ENCODE measurements around the gene TENM3.
"Not testable (repeated sequence)": the region's sequence is repeated elsewhere in the genome, so short reads cannot be mapped to it uniquely, and the experiment has no call there.

Gene TENM3

GRCh38 chr4:182382941-182383340 is 139.7 kb downstream of the TENM3 start (continued):
- TF ChIP-seq ZBTB10 (tag by site-specific recombination; IDR thresholded peaks at IDR 0.05) (no peak), ZNF513 (tag by site-specific recombination; IDR thresholded peaks at IDR 0.05) (no peak), INSM2 (tag by site-specific recombination; IDR thresholded peaks at IDR 0.05) (no peak)

- no peak for TF ChIP-seq ZNF239 (tag by site-specific recombination; IDR thresholded peaks at IDR 0.05)
- TF ChIP-seq ZNF26 (tag by site-specific recombination; IDR thresholded peaks at IDR 0.05), result no peak
- TF ChIP-seq ZSCAN18 (tag by site-specific recombination; IDR thresholded peaks at IDR 0.05), result no peak
- TF ChIP-seq KLF9 (tag by site-specific recombination; IDR thresholded peaks at IDR 0.05; ENCODE audit: low read depth), result no peak
- no peak for TF ChIP-seq ZBTB44 (tag by site-specific recombination; IDR thresholded peaks at IDR 0.05)
- no peak for TF ChIP-seq ZNF266 (tag by site-specific recombination; IDR thresholded peaks at IDR 0.05; ENCODE audit: low read depth)
- H3K36me3 ChIP-seq (ENCODE audit: control insufficient read depth in 2 of 2, insufficient read depth in 1 of 2, low read length in 2 of 2), result no peaks in the 10 kb centered on the region
- POLR2A ChIA-PET, result no interaction called here
- CTCF ChIA-PET, result no interaction called here
- H3K4me3 ChIP-seq (ENCODE audit: low read depth, low read length), result no peak overlapping the region
- no peaks in the 10 kb centered on the region for H3K9me3 ChIP-seq (ENCODE audit: control insufficient read depth, insufficient read depth, low read depth, low read length)
- H3K4me1 ChIP-seq (ENCODE audit: control insufficient read depth, insufficient read depth, low read length), result no peaks in the 10 kb centered on the region
- no peak overlapping the region for H3K27ac ChIP-seq (ENCODE audit: extremely low read depth, low read depth, low read length)
Measured at GRCh38 chr4:182384631-182385091, 141.5 kb downstream of the TENM3 start.

- TF ChIP-seq ZNF561 (tag by site-specific recombination; IDR thresholded peaks at IDR 0.05; ENCODE audit: borderline replicate concordance), result no peak
- TF ChIP-seq SCRT1 (tag by site-specific recombination; IDR thresholded peaks at IDR 0.05; ENCODE audit: borderline replicate concordance), result no peak
- TF ChIP-seq ZNF23 (tag by site-specific recombination; IDR thresholded peaks at IDR 0.05; ENCODE audit: borderline replicate concordance), result no peak
- no peak for TF ChIP-seq ZNF394 (tag by site-specific recombination; IDR thresholded peaks at IDR 0.05; ENCODE audit: borderline replicate concordance)
- TF ChIP-seq ZNF571 (tag by site-specific recombination; IDR thresholded peaks at IDR 0.05), result no peak
- TF ChIP-seq ZNF157 (tag by site-specific recombination; IDR thresholded peaks at IDR 0.05), result no peak
- no peak for TF ChIP-seq ZNF16 (tag by site-specific recombination; IDR thresholded peaks at IDR 0.05; ENCODE audit: low read depth)
- TF ChIP-seq ZNF341 (tag by site-specific recombination; IDR thresholded peaks at IDR 0.05; ENCODE audit: low read depth), result no peak
- Histone ChIP-seq H3K36me3 (ENCODE audit: control insufficient read depth in 2 of 2, insufficient read depth in 1 of 2, low read length in 2 of 2) (no peaks in the 10 kb centered on the region), H3K4me1 (ENCODE audit: control insufficient read depth, insufficient read depth, low read length) (no peaks in the 10 kb centered on the region), H3K27ac (ENCODE audit: extremely low read depth, low read depth, low read length) (no peak overlapping the region), H3K9me3 (ENCODE audit: control insufficient read depth, insufficient read depth, low read depth, low read length) (no peaks in the 10 kb centered on the region), H3K4me3 (ENCODE audit: low read depth, low read length) (no peak overlapping the region)
- CTCF ChIA-PET, result no interaction called here
- POLR2A ChIA-PET, result no interaction called here
Measured at GRCh38 chr4:182385897-182386296, 142.7 kb downstream of the TENM3 start.

- POLR2A ChIA-PET; H3K4me1 ChIP-seq (ENCODE audit: control insufficient read depth, insufficient read depth, low read length); H3K4me3 ChIP-seq (ENCODE audit: low read depth, low read length); H3K27ac ChIP-seq (ENCODE audit: extremely low read depth, low read depth, low read length); H3K9me3 ChIP-seq (ENCODE audit: control insufficient read depth, insufficient read depth, low read depth, low read length); CTCF ChIA-PET; H3K36me3 ChIP-seq (ENCODE audit: control insufficient read depth in 2 of 2, insufficient read depth in 1 of 2, low read length in 2 of 2): not testable (repeated sequence)
Measured at GRCh38 chr4:182386576-182386975, 143.4 kb downstream of the TENM3 start.
